ENCODE measurements around the gene ATG4B.

ATG4B gene

GRCh38 chr2:241668354-241668753 is 30.9 kb downstream of the ATG4B start:
- no peak for DNase-seq

GRCh38 chr2:241668839-241669238 is 31.3 kb downstream of the ATG4B start:
- no peak for DNase-seq

- DNase-seq, result no peak
Measured at GRCh38 chr2:241670333-241671110, 33.0 kb downstream of the ATG4B start.

GRCh38 chr2:241671457-241672240 is 34.2 kb downstream of the ATG4B start:
- DNase-seq, result no peak

- no peak for DNase-seq
Measured at GRCh38 chr2:241672243-241673188, 35.0 kb downstream of the ATG4B start.

GRCh38 chr2:241673189-241673663 is 35.7 kb downstream of the ATG4B start:
- no peak for DNase-seq

- DNase-seq, result peak; percentile 25
Measured at GRCh38 chr2:241673797-241674725, 36.6 kb downstream of the ATG4B start.

- DNase-seq, result no peak
Measured at GRCh38 chr2:241675885-241676284, 38.4 kb downstream of the ATG4B start.

- no peak for DNase-seq
Measured at GRCh38 chr2:241676665-241677064, 39.2 kb downstream of the ATG4B start.

GRCh38 chr2:241677392-241677791 is 39.9 kb downstream of the ATG4B start:
- DNase-seq, result no peak

GRCh38 chr2:241678307-241678706 is 40.8 kb downstream of the ATG4B start:
- DNase-seq, result no peak

- DNase-seq, result no peak
Measured at GRCh38 chr2:241678784-241679540, 41.5 kb downstream of the ATG4B start.

GRCh38 chr2:241680044-241680443 is 42.6 kb downstream of the ATG4B start:
- no peak for DNase-seq

GRCh38 chr2:241680827-241681599 is 43.5 kb downstream of the ATG4B start:
- no peak for DNase-seq

GRCh38 chr2:241686324-241686649 is 48.8 kb downstream of the ATG4B start:
- DNase-seq, result no peak

GRCh38 chr2:241686650-241687425 is 49.3 kb downstream of the ATG4B start, which contains the start of gene DTYMK:
DTYMK (minus strand) TSS chr2:241686815; CDS start chr2:241686783, 32 bp downstream.
- peak; percentile 97 for DNase-seq

GRCh38 chr2:241689306-241689705 is 51.8 kb downstream of the ATG4B start:
- no peak for DNase-seq

- no peak for DNase-seq
Measured at GRCh38 chr2:241690202-241690717, 52.8 kb downstream of the ATG4B start.

- no peak for DNase-seq
Measured at GRCh38 chr2:241692448-241692847, 55.0 kb downstream of the ATG4B start.
